ENCODE measurements around the gene LY86. TPM values are rescaled to one million over a fixed set of nuclear protein-coding genes. Genes with fewer than 3 reads are reported as not detected.

LY86 gene
- total and polyA plus RNA-seq, 10 of the 15 experiments (the other 5 are each of a cell fraction or from before 2014, with no cell fraction given), result 68.2 to 457 (median 128) TPM

GRCh38 chr6:6614096-6614982 is 25.8 kb downstream of the LY86 start:
- WGBS (ENCODE audit: insufficient coverage, insufficient replicate concordance, low lambda C conversion rate, missing lambda C conversion rate), result 91% methylated on average over 27 of the region's 27 CpGs
- no peak overlapping the region for H3K4me3 ChIP-seq
- H3K27me3 ChIP-seq (replicated peaks in 1 of 2; ENCODE audit: control insufficient read depth in 2 of 2, insufficient read depth in 2 of 2, low read length in 1 of 2), result no peaks in the 10 kb centered on the region
- no peak overlapping the region for H3K4me2 ChIP-seq (ENCODE audit: control insufficient read depth, insufficient read depth)
- H3K27ac ChIP-seq (ENCODE audit: control insufficient read depth, insufficient read depth), result no peak overlapping the region
- CTCF ChIA-PET, result no interaction called here
- no peak overlapping the region for H3K9ac ChIP-seq (ENCODE audit: control insufficient read depth, insufficient read depth, low read length)
- BruUV-seq (replicated peaks), result no TSS peak
- in situ Hi-C loops (cut with MboI) (no loop called here), intact Hi-C loops (cut with micrococcal nuclease; ENCODE audit: unreplicated experiment) (no loop called here)
- no peaks in the 10 kb centered on the region for H4K20me1 ChIP-seq (ENCODE audit: control insufficient read depth, insufficient read depth)
- no peak for ATAC-seq
- POLR2A ChIA-PET, result interaction anchor here (1.6 kb wide), 1 partner anchor 10 kb away, joined by 4 read pairs; no protein-coding TSS in a partner anchor
- RAD21 ChIA-PET (ENCODE audit: unreplicated experiment), result no interaction called here
- no peaks in the 10 kb centered on the region; a peak in 3 of 4 replicates for H3K36me3 ChIP-seq (ENCODE audit: control insufficient read depth in 2 of 2, insufficient read depth in 2 of 2, low read length in 1 of 2)
- H3K9me3 ChIP-seq (replicated peaks; ENCODE audit: control insufficient read depth, insufficient read depth, low read length), result peaks cover 1% of the 10 kb centered on the region; the same call in 2 of the 3 replicates
- FAIRE-seq, result no peak
- no peak for DNase-seq (ENCODE audit: low read depth, low spot score)
- no peaks in the 10 kb centered on the region for H3K79me2 ChIP-seq (ENCODE audit: control insufficient read depth, insufficient read depth, low read length)
- H3K4me1 ChIP-seq (ENCODE audit: control insufficient read depth, insufficient read depth, low read length), result peaks cover 23% of the 10 kb centered on the region
- TF ChIP-seq SREBF1 (IDR thresholded peaks at IDR 0.05; ENCODE audit: low read length) (no peak), RELB (IDR thresholded peaks at IDR 0.05; ENCODE audit: low read depth) (no peak), CHD1 (IDR thresholded peaks at IDR 0.05; ENCODE audit: low read depth, low read length) (no peak), PBX3 (IDR thresholded peaks at IDR 0.05; ENCODE audit: insufficient replicate concordance, low read depth, low read length) (no peak), EED (IDR thresholded peaks at IDR 0.05; ENCODE audit: low read depth) (no peak), CHD4 (IDR thresholded peaks at IDR 0.05) (no peak), NFXL1 (IDR thresholded peaks at IDR 0.05; ENCODE audit: borderline replicate concordance) (no peak), RB1 (IDR thresholded peaks at IDR 0.05; ENCODE audit: borderline replicate concordance) (no peak), SMAD1 (IDR thresholded peaks at IDR 0.05; ENCODE audit: low read depth, partially characterized antibody) (no peak), EGR1 (IDR thresholded peaks at IDR 0.05; ENCODE audit: borderline replicate concordance in 1 of 2, low read depth in 2 of 2, low read length in 2 of 2) (no peak), HCFC1 (IDR thresholded peaks at IDR 0.05; ENCODE audit: low read length) (no peak), BMI1 (IDR thresholded peaks at IDR 0.05; ENCODE audit: borderline replicate concordance) (no peak), RAD51 (IDR thresholded peaks at IDR 0.05) (no peak), TARDBP (IDR thresholded peaks at IDR 0.05; ENCODE audit: borderline replicate concordance) (no peak), GABPA (IDR thresholded peaks at IDR 0.05; ENCODE audit: low read depth) (no peak), ELK1 (IDR thresholded peaks at IDR 0.05; ENCODE audit: low read depth, low read length) (no peak), SMARCA5 (IDR thresholded peaks at IDR 0.05) (no peak)
- SMC1A ChIA-PET (ENCODE audit: uncharacterized antibody, unreplicated experiment), result interaction anchor here (1.2 to 2.8 kb wide), 3 partner anchors 9 to 16 kb away, joined by 3 to 9 read pairs (median 3); no protein-coding TSS in a partner anchor
- H2AFZ ChIP-seq (ENCODE audit: control insufficient read depth, low read depth, low read length), result no peak overlapping the region

Data from GM12878 (cell line).